Anterior cingulate cortex (tissue), 58 donors: Measurements from ENCODE around the gene LAMA3.
A peak's percentile ranks its signal among the peaks of the same experiment; 100 is the strongest.

Experiments used
- DNase-seq, 58 donors: peaks; one replicate each; lab custom pipeline; 2025; lab: John Stamatoyannopoulos, UW

LAMA3 gene

GRCh38 chr18:23812546-23813440 is 123.5 kb downstream of the LAMA3 start:
- peak in 1 of 58 donors; percentile 38 for DNase-seq

- peak in 37 of 58 donors; percentile 1 to 85 (median 26) for DNase-seq
Observed at GRCh38 chr18:23814991-23815614, 125.8 kb downstream of the LAMA3 start.

- no peak for DNase-seq
Observed at GRCh38 chr18:23816021-23816420, 126.8 kb downstream of the LAMA3 start.

GRCh38 chr18:23816740-23817139 is 127.5 kb downstream of the LAMA3 start:
- DNase-seq, result no peak

GRCh38 chr18:23819001-23819400 is 129.7 kb downstream of the LAMA3 start:
- no peak for DNase-seq

GRCh38 chr18:23822590-23823385 is 133.5 kb downstream of the LAMA3 start:
- no peak for DNase-seq

GRCh38 chr18:23824240-23824639 is 135.0 kb downstream of the LAMA3 start:
- DNase-seq, result no peak

- DNase-seq, result no peak
Observed at GRCh38 chr18:23824669-23825068, 135.4 kb downstream of the LAMA3 start.

GRCh38 chr18:23825496-23825895 is 136.2 kb downstream of the LAMA3 start:
- DNase-seq, result no peak

GRCh38 chr18:23825978-23826405 is 136.7 kb downstream of the LAMA3 start:
- DNase-seq, result peak in 54 of 58 donors; percentile 1 to 88 (median 53)

- DNase-seq, result no peak
Observed at GRCh38 chr18:23826850-23827620, 137.8 kb downstream of the LAMA3 start.

GRCh38 chr18:23827681-23828080 is 138.4 kb downstream of the LAMA3 start:
- no peak for DNase-seq

GRCh38 chr18:23828426-23828825 is 139.2 kb downstream of the LAMA3 start:
- DNase-seq, result no peak

- no peak for DNase-seq
Observed at GRCh38 chr18:23832911-23833310, 143.7 kb downstream of the LAMA3 start.

GRCh38 chr18:23833714-23834113 is 144.5 kb downstream of the LAMA3 start:
- DNase-seq, result no peak

GRCh38 chr18:23835091-23835490 is 145.8 kb downstream of the LAMA3 start:
- peak in 6 of 58 donors; percentile 7 to 28 (median 16) for DNase-seq

GRCh38 chr18:23835506-23835905 is 146.3 kb downstream of the LAMA3 start:
- DNase-seq, result no peak

GRCh38 chr18:23837591-23837990 is 148.3 kb downstream of the LAMA3 start:
- DNase-seq, result no peak

- no peak for DNase-seq
Observed at GRCh38 chr18:23838233-23838632, 149.0 kb downstream of the LAMA3 start.

GRCh38 chr18:23838801-23839366 is 149.6 kb downstream of the LAMA3 start:
- DNase-seq, result no peak
